A549 (cell line): ENCODE measurements around the gene GLIPR1L2. TPM values are rescaled to one million over a fixed set of nuclear protein-coding genes. Genes with fewer than 3 reads are reported as not detected.

Experiments
- ATAC-seq, 2 experiments: fragments of 200-7000 bp in 1 of 2; fragments of >200 bp in 1 of 2; cut with Nextera tagmentation in 1 of 2; cut with Tn5 transposase in 1 of 2; 3 replicates each; pipeline versions ENCODE4 v1.8.0 to v1.9.1; 2018 to 2020; ENCODE audit warnings: mild to moderate bottlenecking in 1 of 2, moderate library complexity in 1 of 2
- CTCF ChIA-PET: fragments of 300-600 bp; sonication (Branson Sonifier 250); formaldehyde crosslinking; extraction: SDS; loops from one replicate; lab custom pipeline; 2021; ENCODE audit warnings: antibody characterized with exemption, inconsistent platforms; lab: Yijun Ruan, JAX
- POLR2A ChIA-PET: fragments of 350-600 bp; formaldehyde crosslinking; extraction: SDS; loops from one replicate; lab custom pipeline; 2021; ENCODE audit warnings: antibody characterized with exemption, inconsistent platforms; lab: Yijun Ruan, JAX
- DNase-seq, 2 experiments: peaks; one replicate each; pipeline versions ENCODE4 v3.0.0 to v3.0.0-alpha.2; 2011 to 2016; ENCODE audit warnings: low read depth in 1 of 2, low spot score in 1 of 2
- FAIRE-seq: peaks from 2 replicates; lab custom pipeline; 2011; peaks lifted over from hg19 to GRCh38; lab: Jason Lieb, UNC
- H3K27ac ChIP-seq, 2 experiments: fragments of >200 bp; sonication (Bioruptor Twin); formaldehyde crosslinking; 3 replicates each; pipeline ENCODE4 v1.5.1; 2016 to 2017
- H3K4me1 ChIP-seq: fragments of >200 bp; sonication (Bioruptor Twin); formaldehyde crosslinking; 3 replicates; pipeline ENCODE4 v1.6.1; 2016
- H3K4me2 ChIP-seq: fragments of >200 bp; sonication (Bioruptor Twin); formaldehyde crosslinking; 3 replicates; pipeline ENCODE4 v1.6.1; 2016
- H3K4me3 ChIP-seq: fragments of >200 bp; sonication (Bioruptor Twin); formaldehyde crosslinking; 3 replicates; pipeline ENCODE4 v1.5.1; 2016
- H3K9me3 ChIP-seq: fragments of >200 bp; sonication (Bioruptor Twin); formaldehyde crosslinking; 3 replicates; pipeline ENCODE4 v1.6.1; 2016
- EHF ChIP-seq: fragments of 250-450 bp; sonication (Bioruptor Pico); IDR thresholded peaks from 2 replicates; pipeline ENCODE4 v1.5.0; 2020; ENCODE audit warnings: mild to moderate bottlenecking
- EP300 ChIP-seq, 2 experiments: fragments of >200 bp; sonication (Bioruptor Twin); formaldehyde crosslinking; IDR thresholded peaks; 2 replicates in 1 of 2; 3 replicates in 1 of 2; pipeline ENCODE4 v1.6.1; 2016 to 2017
- FOSL2 ChIP-seq, 2 experiments: fragments of 450-650 bp in 1 of 2; fragments of >200 bp in 1 of 2; sonication (Bioruptor Twin) in 1 of 2; formaldehyde crosslinking; IDR thresholded peaks; 2 replicates each; pipeline versions ENCODE4 v1.5.0 to v1.6.1; 2016 to 2020; ENCODE audit warnings: mild to moderate bottlenecking in 1 of 2, moderate library complexity in 1 of 2
- HDAC2 ChIP-seq: fragments of 200-600 bp; sonication (generic); IDR thresholded peaks from 2 replicates; pipeline ENCODE4 v1.6.1; 2016
- HEYL ChIP-seq: fragments of 250-450 bp; sonication (Bioruptor Pico); IDR thresholded peaks from 2 replicates; pipeline ENCODE4 v1.8.0; 2021; ENCODE audit warnings: mild to moderate bottlenecking, moderate library complexity
- JUNB ChIP-seq: fragments of >200 bp; sonication (Bioruptor Twin); formaldehyde crosslinking; IDR thresholded peaks from 2 replicates; pipeline ENCODE4 v1.6.1; 2016
- KDM1A ChIP-seq: fragments of 200-600 bp; sonication (generic); IDR thresholded peaks from 2 replicates; pipeline ENCODE4 v1.6.1; 2016; ENCODE audit warnings: low read depth, mild to moderate bottlenecking
- NFE2L2 ChIP-seq: fragments of 150-350 bp; conservative IDR thresholded peaks from 2 replicates; pipeline ENCODE4 v1.6.1; 2014; ENCODE audit warnings: low read length
- PBX3 ChIP-seq: IDR thresholded peaks from 2 replicates; pipeline ENCODE4 v1.6.1; 2012
- PHF8 ChIP-seq: fragments of 200-600 bp; sonication (generic); IDR thresholded peaks from 2 replicates; pipeline ENCODE4 v1.6.1; 2016; ENCODE audit warnings: low read depth, mild to moderate bottlenecking, antibody characterized with exemption, moderate library complexity, borderline replicate concordance
- ZFP36 ChIP-seq: fragments of 450-650 bp; IDR thresholded peaks from 2 replicates; pipeline ENCODE4 v1.6.1; 2014; ENCODE audit warnings: borderline replicate concordance; ENCODE audit not compliant: partially characterized antibody
- ZNF302 ChIP-seq: fragments of 250-450 bp; sonication (Bioruptor Pico); IDR thresholded peaks from 2 replicates; pipeline ENCODE4 v1.9.0; 2021; ENCODE audit warnings: inconsistent platforms, mild to moderate bottlenecking, moderate library complexity
- WGBS: methylation state at CpG from one replicate; pipeline ENCODE4 v1.1.6; 2017; ENCODE audit errors: missing lambda C conversion rate; 5-methylcytosine and 5-hydroxymethylcytosine counted together
- polyA plus RNA-seq, 4 experiments: library from polyadenylated mRNA; depleted of rRNA in 3 of 4; stranded (reverse); fragments of >200 nt; fragmentation: RNase III in 1 of 4; extraction: RNeasy Plus Mini Kit Qiagen cat#74134 plus additional on column Dnase treatment in 1 of 4; gene quantifications; 2 replicates in 3 of 4; 3 replicates in 1 of 4; pipeline ENCODE4 v1.2.3, GENCODE V29; 2011 to 2017
- TF ChIP-seq, protein P1 (sequence below): fragments of 450-650 bp; IDR thresholded peaks from 2 replicates; pipeline ENCODE4 v1.6.1; 2014; ENCODE audit warnings: antibody characterized with exemption
- TF ChIP-seq, protein P2 (sequence below): fragments of 200-600 bp; sonication (generic); IDR thresholded peaks from 2 replicates; pipeline ENCODE4 v1.6.1; 2016; ENCODE audit warnings: antibody characterized with exemption, mild to moderate bottlenecking, moderate library complexity
- TF ChIP-seq, protein P3 (sequence below): fragments of >200 bp; sonication (Bioruptor Twin); formaldehyde crosslinking; IDR thresholded peaks from 3 replicates; pipeline ENCODE4 v1.6.1; 2016

Gene GLIPR1L2
- polyA plus RNA-seq, 2 of the 4 experiments (the other 2 are of a cell fraction): 0.40 to 0.90 TPM

- DNase-seq (no peak), ATAC-seq (no peak), FAIRE-seq (no peak)
- H3K4me1 ChIP-seq: no peaks in the 10 kb centered on the region
- ChIA-PET CTCF (no interaction called here), POLR2A (no interaction called here)
- TF ChIP-seq ZFP36: no peak
- no peak for TF ChIP-seq PBX3
- no peak for TF ChIP-seq PHF8
- no peak for TF ChIP-seq EP300 (IDR thresholded peaks at IDR 0.05)
- TF ChIP-seq HDAC2: no peak
- no peak for TF ChIP-seq HEYL (CRISPR knock-in tag)
- TF ChIP-seq, protein P1, sequence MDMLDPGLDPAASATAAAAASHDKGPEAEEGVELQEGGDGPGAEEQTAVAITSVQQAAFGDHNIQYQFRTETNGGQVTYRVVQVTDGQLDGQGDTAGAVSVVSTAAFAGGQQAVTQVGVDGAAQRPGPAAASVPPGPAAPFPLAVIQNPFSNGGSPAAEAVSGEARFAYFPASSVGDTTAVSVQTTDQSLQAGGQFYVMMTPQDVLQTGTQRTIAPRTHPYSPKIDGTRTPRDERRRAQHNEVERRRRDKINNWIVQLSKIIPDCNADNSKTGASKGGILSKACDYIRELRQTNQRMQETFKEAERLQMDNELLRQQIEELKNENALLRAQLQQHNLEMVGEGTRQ: no peak
- TF ChIP-seq FOSL2 (IDR thresholded peaks at IDR 0.05): no peak
- no peak for TF ChIP-seq FOSL2 (CRISPR knock-in tag; IDR thresholded peaks at IDR 0.05)
- no peak overlapping the region for H3K4me2 ChIP-seq
- no peak overlapping the region for H3K4me3 ChIP-seq
- 0% methylated on average over 1 of the region's 1 CpG for WGBS
- H3K9me3 ChIP-seq: peaks cover 16% of the 10 kb centered on the region; the same call in 2 of the 3 replicates
- no peak overlapping the region for H3K27ac ChIP-seq
Observed at GRCh38 chr12:75427491-75427890, 36.6 kb downstream of the GLIPR1L2 start.

- ATAC-seq (no peak), DNase-seq (no peak), FAIRE-seq (no peak)
- WGBS: 14% methylated on average over 1 of the region's 1 CpG
- Histone ChIP-seq H3K4me2 (no peak overlapping the region), H3K4me3 (no peak overlapping the region), H3K4me1 (no peaks in the 10 kb centered on the region), H3K9me3 (peaks cover 16% of the 10 kb centered on the region; the same call in 2 of the 3 replicates), H3K27ac (no peak overlapping the region)
- ChIA-PET POLR2A (no interaction called here), CTCF (no interaction called here)
- TF ChIP-seq FOSL2 (IDR thresholded peaks at IDR 0.05) (no peak), FOSL2 (CRISPR knock-in tag; IDR thresholded peaks at IDR 0.05) (no peak), HDAC2 (no peak), KDM1A (no peak), EP300 (IDR thresholded peaks at IDR 0.05) (no peak), EHF (CRISPR knock-in tag) (no peak), PHF8 (no peak), ZNF302 (no peak), JUNB (no peak), NFE2L2 (no peak)
- TF ChIP-seq, protein P2, sequence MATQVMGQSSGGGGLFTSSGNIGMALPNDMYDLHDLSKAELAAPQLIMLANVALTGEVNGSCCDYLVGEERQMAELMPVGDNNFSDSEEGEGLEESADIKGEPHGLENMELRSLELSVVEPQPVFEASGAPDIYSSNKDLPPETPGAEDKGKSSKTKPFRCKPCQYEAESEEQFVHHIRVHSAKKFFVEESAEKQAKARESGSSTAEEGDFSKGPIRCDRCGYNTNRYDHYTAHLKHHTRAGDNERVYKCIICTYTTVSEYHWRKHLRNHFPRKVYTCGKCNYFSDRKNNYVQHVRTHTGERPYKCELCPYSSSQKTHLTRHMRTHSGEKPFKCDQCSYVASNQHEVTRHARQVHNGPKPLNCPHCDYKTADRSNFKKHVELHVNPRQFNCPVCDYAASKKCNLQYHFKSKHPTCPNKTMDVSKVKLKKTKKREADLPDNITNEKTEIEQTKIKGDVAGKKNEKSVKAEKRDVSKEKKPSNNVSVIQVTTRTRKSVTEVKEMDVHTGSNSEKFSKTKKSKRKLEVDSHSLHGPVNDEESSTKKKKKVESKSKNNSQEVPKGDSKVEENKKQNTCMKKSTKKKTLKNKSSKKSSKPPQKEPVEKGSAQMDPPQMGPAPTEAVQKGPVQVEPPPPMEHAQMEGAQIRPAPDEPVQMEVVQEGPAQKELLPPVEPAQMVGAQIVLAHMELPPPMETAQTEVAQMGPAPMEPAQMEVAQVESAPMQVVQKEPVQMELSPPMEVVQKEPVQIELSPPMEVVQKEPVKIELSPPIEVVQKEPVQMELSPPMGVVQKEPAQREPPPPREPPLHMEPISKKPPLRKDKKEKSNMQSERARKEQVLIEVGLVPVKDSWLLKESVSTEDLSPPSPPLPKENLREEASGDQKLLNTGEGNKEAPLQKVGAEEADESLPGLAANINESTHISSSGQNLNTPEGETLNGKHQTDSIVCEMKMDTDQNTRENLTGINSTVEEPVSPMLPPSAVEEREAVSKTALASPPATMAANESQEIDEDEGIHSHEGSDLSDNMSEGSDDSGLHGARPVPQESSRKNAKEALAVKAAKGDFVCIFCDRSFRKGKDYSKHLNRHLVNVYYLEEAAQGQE: no peak
- TF ChIP-seq, protein P3, sequence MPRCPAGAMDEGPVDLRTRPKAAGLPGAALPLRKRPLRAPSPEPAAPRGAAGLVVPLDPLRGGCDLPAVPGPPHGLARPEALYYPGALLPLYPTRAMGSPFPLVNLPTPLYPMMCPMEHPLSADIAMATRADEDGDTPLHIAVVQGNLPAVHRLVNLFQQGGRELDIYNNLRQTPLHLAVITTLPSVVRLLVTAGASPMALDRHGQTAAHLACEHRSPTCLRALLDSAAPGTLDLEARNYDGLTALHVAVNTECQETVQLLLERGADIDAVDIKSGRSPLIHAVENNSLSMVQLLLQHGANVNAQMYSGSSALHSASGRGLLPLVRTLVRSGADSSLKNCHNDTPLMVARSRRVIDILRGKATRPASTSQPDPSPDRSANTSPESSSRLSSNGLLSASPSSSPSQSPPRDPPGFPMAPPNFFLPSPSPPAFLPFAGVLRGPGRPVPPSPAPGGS: no peak
Observed at GRCh38 chr12:75428767-75429166, 37.9 kb downstream of the GLIPR1L2 start.

DNA sequence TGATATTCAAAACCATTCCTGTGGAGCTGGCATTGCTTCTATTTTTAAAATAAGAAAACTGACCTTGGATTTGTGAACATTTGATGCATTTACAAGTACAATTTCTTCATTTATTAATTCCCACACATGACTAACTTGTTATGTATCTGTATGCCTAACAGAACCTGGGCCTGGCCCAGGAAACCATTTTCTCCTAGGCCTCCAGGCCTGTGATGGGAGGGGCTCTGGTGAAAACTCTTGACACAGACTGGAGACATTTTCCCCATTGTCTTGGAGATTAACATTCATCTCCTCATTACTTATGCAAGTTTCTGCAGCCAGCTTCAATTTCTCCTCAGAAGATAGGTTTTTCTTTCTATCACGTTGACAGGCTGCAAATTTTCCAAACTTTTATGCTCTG is 42.0 kb downstream of the GLIPR1L2 start:
- Histone ChIP-seq H3K4me2 (no peak overlapping the region), H3K9me3 (peaks cover 27% of the 10 kb centered on the region), H3K4me3 (no peak overlapping the region), H3K4me1 (no peaks in the 10 kb centered on the region), H3K27ac (no peak overlapping the region)
- CTCF ChIA-PET: interaction anchor here (1.0 kb wide), 1 partner anchor 13 kb away, joined by 4 read pairs; no protein-coding TSS in a partner anchor
- POLR2A ChIA-PET: no interaction called here
- WGBS: 6% methylated on average over 1 of the region's 1 CpG
- ATAC-seq (no peak), FAIRE-seq (no peak)
- TF ChIP-seq ZNF302 (no peak), PBX3 (no peak), PHF8 (no peak)
- TF ChIP-seq, all 56 proteins: peak for 0
- DNase-seq: no peak
